Immature natural killer cell (primary cell): ENCODE measurements around the gene ZER1. TPM values are rescaled to one million over a fixed set of nuclear protein-coding genes. Genes with fewer than 3 reads are reported as not detected.
"Not testable (repeated sequence)": the region's sequence is repeated elsewhere in the genome, so short reads cannot be mapped to it uniquely, and the experiment has no call there.

Source experiments
- DNase-seq, 3 donors: peaks; one replicate each; pipeline ENCODE4 v3.0.0; 2022; ENCODE audit warnings: mixed read lengths in 1 of 3
- H3K27ac Mint-ChIP-seq, 6 donors: one replicate each; pipeline ENCODE4 v1.8.0; 2020; ENCODE audit warnings: mixed read lengths in 6 of 6, mild to moderate bottlenecking in 5 of 6, inconsistent platforms in 4 of 6, moderate library complexity in 3 of 6
- H3K27me3 Mint-ChIP-seq, 3 donors: one replicate each; pipeline ENCODE4 v1.8.0; 2020 to 2021; ENCODE audit warnings: low read depth in 3 of 3, mild to moderate bottlenecking in 3 of 3, mixed read lengths in 3 of 3, moderate library complexity in 3 of 3, inconsistent platforms in 1 of 3
- H3K36me3 Mint-ChIP-seq, 3 donors: one replicate each; pipeline ENCODE4 v1.8.0; 2020; ENCODE audit warnings: mixed read lengths in 3 of 3, inconsistent platforms in 2 of 3, mild to moderate bottlenecking in 2 of 3
- H3K4me1 Mint-ChIP-seq, 2 donors: one replicate each; pipeline ENCODE4 v1.8.0; 2020; ENCODE audit warnings: inconsistent platforms in 2 of 2, mild to moderate bottlenecking in 2 of 2, mixed read lengths in 2 of 2, moderate library complexity in 1 of 2
- H3K4me3 Mint-ChIP-seq, 5 donors: one replicate each; pipeline ENCODE4 v1.8.0; 2020; ENCODE audit warnings: mild to moderate bottlenecking in 5 of 5, mixed read lengths in 5 of 5, inconsistent platforms in 3 of 5, moderate library complexity in 3 of 5
- H3K9me3 Mint-ChIP-seq, 6 donors: one replicate each; pipeline ENCODE4 v1.8.0; 2020; ENCODE audit warnings: mild to moderate bottlenecking in 6 of 6, mixed read lengths in 6 of 6, inconsistent platforms in 4 of 6, moderate library complexity in 3 of 6
- polyA plus RNA-seq, 3 donors: library from polyadenylated mRNA; unstranded; fragments of 300-500 nt; fragmentation: Illumina TruSeq; gene quantifications; one replicate each; pipeline ENCODE4 v1.2.3, GENCODE V29; 2021

ZER1 gene
- polyA plus RNA-seq, 3 donors from 2014 or later = 28.5 to 51.5 (median 43.0) TPM

GRCh38 chr9:128701227-128701854 lies 70.4 kb downstream of the ZER1 start:
- peaks cover 6 to 10% of the 10 kb centered on the region in 2 donors for H3K4me1 Mint-ChIP-seq
- no peaks in the 10 kb centered on the region for H3K9me3 Mint-ChIP-seq
- peak overlapping the region; percentile 27 to 91 (median 62) for H3K4me3 Mint-ChIP-seq
- no peak for DNase-seq
- H3K36me3 Mint-ChIP-seq = peaks cover 0 to 1% (median 0%) of the 10 kb centered on the region in 3 donors
- no peak overlapping the region for H3K27ac Mint-ChIP-seq
- peaks cover 0 to 6% (median 3%) of the 10 kb centered on the region in 3 donors for H3K27me3 Mint-ChIP-seq

- H3K9me3 Mint-ChIP-seq, DNase-seq, H3K36me3 Mint-ChIP-seq, H3K27ac Mint-ChIP-seq, H3K27me3 Mint-ChIP-seq, H3K4me3 Mint-ChIP-seq: not testable (repeated sequence)
- H3K4me1 Mint-ChIP-seq = peaks cover 6 to 10% of the 10 kb centered on the region in 2 donors
These were observed 72.5 kb downstream of the ZER1 start for GRCh38 chr9:128699096-128699795.

- H3K36me3 Mint-ChIP-seq = peaks cover 13 to 20% (median 13%) of the 10 kb centered on the region in 3 donors
- H3K27me3 Mint-ChIP-seq = peaks cover 0 to 4% (median 3%) of the 10 kb centered on the region in 3 donors
- H3K27ac Mint-ChIP-seq = peak overlapping the region in 3 of 6 donors; percentile 13 to 71 (median 71)
- no peaks in the 10 kb centered on the region for H3K9me3 Mint-ChIP-seq
- DNase-seq = no peak
- no peak overlapping the region for H3K4me3 Mint-ChIP-seq
- peaks cover 7 to 19% of the 10 kb centered on the region in 2 donors for H3K4me1 Mint-ChIP-seq
These were observed 74.6 kb downstream of the ZER1 start for GRCh38 chr9:128696923-128697707.

GRCh38 chr9:128694344-128694743 lies 77.4 kb downstream of the ZER1 start:
- DNase-seq = no peak
- peaks cover 19 to 35% of the 10 kb centered on the region in 2 donors for H3K4me1 Mint-ChIP-seq
- H3K4me3 Mint-ChIP-seq = no peak overlapping the region
- peaks cover 18 to 28% (median 21%) of the 10 kb centered on the region in 3 donors for H3K36me3 Mint-ChIP-seq
- peak overlapping the region in 2 of 6 donors; percentile 20 to 23 for H3K27ac Mint-ChIP-seq
- H3K9me3 Mint-ChIP-seq = no peaks in the 10 kb centered on the region
- peaks cover 4 to 10% (median 5%) of the 10 kb centered on the region in 3 donors for H3K27me3 Mint-ChIP-seq

- DNase-seq, H3K4me3 Mint-ChIP-seq, H3K9me3 Mint-ChIP-seq, H3K27me3 Mint-ChIP-seq: not testable (repeated sequence)
- H3K4me1 Mint-ChIP-seq = peaks cover 19 to 35% of the 10 kb centered on the region in 2 donors
- peaks cover 18 to 28% (median 21%) of the 10 kb centered on the region in 3 donors for H3K36me3 Mint-ChIP-seq
- H3K27ac Mint-ChIP-seq = peak overlapping the region in 4 of 6 donors; percentile 13 to 48 (median 21)
These were observed 78.0 kb downstream of the ZER1 start for GRCh38 chr9:128693738-128694137.

GRCh38 chr9:128690684-128691034 lies 81.1 kb downstream of the ZER1 start:
- DNase-seq = no peak
- H3K9me3 Mint-ChIP-seq = no peaks in the 10 kb centered on the region
- H3K4me1 Mint-ChIP-seq = peaks cover 42 to 58% of the 10 kb centered on the region in 2 donors
- peak overlapping the region; percentile 90 to 97 (median 93) for H3K4me3 Mint-ChIP-seq
- H3K36me3 Mint-ChIP-seq = peaks cover 13 to 22% (median 21%) of the 10 kb centered on the region in 3 donors
- peaks cover 6 to 13% (median 9%) of the 10 kb centered on the region in 3 donors for H3K27me3 Mint-ChIP-seq
- H3K27ac Mint-ChIP-seq = peak overlapping the region; percentile 64 to 99 (median 95)

GRCh38 chr9:128689820-128690683 lies 81.7 kb downstream of the ZER1 start:
- Mint-ChIP-seq H3K4me1 (peaks cover 48 to 64% of the 10 kb centered on the region in 2 donors), H3K4me3 (peak overlapping the region; percentile 90 to 97 (median 93)), H3K27me3 (peaks cover 6 to 13% (median 9%) of the 10 kb centered on the region in 3 donors), H3K9me3 (no peaks in the 10 kb centered on the region), H3K27ac (peak overlapping the region; percentile 64 to 99 (median 95)), H3K36me3 (peaks cover 13 to 22% (median 21%) of the 10 kb centered on the region in 3 donors)
- peak; percentile 45 to 60 (median 59) for DNase-seq

GRCh38 chr9:128689293-128689774 lies 82.4 kb downstream of the ZER1 start:
- Mint-ChIP-seq H3K27ac (peak overlapping the region in 2 of 6 donors; percentile 49 to 68), H3K36me3 (peaks cover 13 to 22% (median 22%) of the 10 kb centered on the region in 3 donors), H3K4me1 (peaks cover 56 to 72% of the 10 kb centered on the region in 2 donors), H3K27me3 (peaks cover 6 to 15% (median 9%) of the 10 kb centered on the region in 3 donors), H3K4me3 (peak overlapping the region; percentile 54 to 68 (median 62)), H3K9me3 (no peaks in the 10 kb centered on the region)
- no peak for DNase-seq

- Mint-ChIP-seq H3K4me1 (peaks cover 60 to 74% of the 10 kb centered on the region in 2 donors), H3K27me3 (peaks cover 6 to 17% (median 9%) of the 10 kb centered on the region in 3 donors), H3K36me3 (peaks cover 11 to 22% (median 17%) of the 10 kb centered on the region in 3 donors), H3K4me3 (peak within 1 kb of the TSS; percentile 88 to 92 (median 89)), H3K27ac (peak within 1 kb of the TSS; percentile 94 to 98 (median 96)), H3K9me3 (no peaks in the 10 kb centered on the region)
- peak; percentile 94 to 97 (median 96) for DNase-seq
These were observed 83.0 kb downstream of the ZER1 start, which contains the start of gene SET for GRCh38 chr9:128688501-128689292. Gene SET (plus strand): TSS chr9:128689222. CDS start chr9:128689583, 361 bp downstream.

- peak overlapping the region; percentile 95 to 100 (median 96) for H3K27ac Mint-ChIP-seq
- DNase-seq = no peak
- no peaks in the 10 kb centered on the region for H3K9me3 Mint-ChIP-seq
- H3K36me3 Mint-ChIP-seq = peaks cover 5 to 15% (median 10%) of the 10 kb centered on the region in 3 donors
- peak overlapping the region in 4 of 5 donors; percentile 88 to 99 (median 92) for H3K4me3 Mint-ChIP-seq
- H3K4me1 Mint-ChIP-seq = peaks cover 67 to 73% of the 10 kb centered on the region in 2 donors
- peaks cover 6 to 17% (median 9%) of the 10 kb centered on the region in 3 donors for H3K27me3 Mint-ChIP-seq
These were observed 84.3 kb downstream of the ZER1 start for GRCh38 chr9:128687453-128687852.

GRCh38 chr9:128685636-128686489 lies 85.9 kb downstream of the ZER1 start:
- Mint-ChIP-seq H3K27ac (peak overlapping the region; percentile 95 to 100 (median 98)), H3K27me3 (peaks cover 6 to 17% (median 9%) of the 10 kb centered on the region in 3 donors), H3K36me3 (peaks cover 0 to 4% (median 0%) of the 10 kb centered on the region in 3 donors), H3K9me3 (no peaks in the 10 kb centered on the region), H3K4me3 (peak overlapping the region; percentile 92 to 99 (median 98)), H3K4me1 (peaks cover 59 to 65% of the 10 kb centered on the region in 2 donors)
- peak; percentile 53 to 58 (median 56) for DNase-seq
